KBM-7 (cell line): ENCODE data around the gene GPX3.

Experiments used
- DNase-seq: peaks from one replicate; pipeline ENCODE4 v3.0.0-alpha.2; 2015
- in situ Hi-C: fragments of 300-500 bp; cut with MboI; formaldehyde crosslinking; loops from 2 replicates; pipeline ENCODE4 v1.14.3; 2020; ENCODE audit warnings: low sequenced_read_pairs, low pct_unique_long_range_greater_than_20kb, mixed read lengths

GPX3 gene

DNA sequence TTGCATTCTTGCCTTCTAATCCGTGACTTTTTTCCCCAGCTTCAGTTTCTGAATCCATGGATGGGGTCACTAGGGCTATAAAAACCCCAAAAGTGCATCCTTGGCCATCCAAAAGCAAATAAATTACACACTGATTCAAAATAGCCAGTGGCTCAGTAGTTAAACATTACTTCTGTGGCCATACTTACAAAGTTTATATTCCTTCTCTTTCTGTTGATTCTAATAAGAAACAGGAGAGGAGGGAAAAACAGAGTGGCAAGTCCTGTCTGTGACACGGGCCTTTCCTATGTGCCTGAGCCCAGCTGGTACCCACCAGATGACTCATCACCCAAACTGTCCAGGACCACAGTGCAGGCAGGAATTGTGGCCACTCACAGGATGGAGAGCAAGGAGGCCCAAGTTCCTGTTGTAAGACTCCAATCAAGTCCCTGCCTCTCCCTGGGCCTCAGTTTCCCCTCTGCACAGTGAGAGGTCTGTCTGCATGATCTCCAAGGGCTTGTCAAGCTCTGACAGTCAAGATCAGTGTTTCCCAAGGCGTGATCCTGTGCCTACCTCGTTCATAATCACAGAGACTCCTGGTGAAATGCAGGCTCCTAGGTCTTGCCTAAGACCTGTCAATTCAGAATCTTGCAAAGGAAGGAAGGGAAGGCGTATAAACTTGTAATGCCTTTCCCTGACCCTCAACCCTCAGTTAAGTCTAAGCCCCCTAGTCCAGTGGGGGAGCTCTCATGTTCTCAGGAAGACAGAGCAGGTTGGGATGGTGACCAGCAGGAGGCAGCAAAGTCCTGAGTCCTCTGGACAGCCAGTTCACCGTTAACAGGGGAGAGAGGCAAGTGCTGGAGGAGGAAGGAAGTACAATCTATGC is 30.9 kb downstream of the GPX3 start:
- peak; percentile 88 for DNase-seq
- in situ Hi-C loops, result no loop called here

- in situ Hi-C loops, result no loop called here
- DNase-seq, result no peak
These were observed 31.7 kb downstream of the GPX3 start for GRCh38 chr5:151051931-151052608.

DNA sequence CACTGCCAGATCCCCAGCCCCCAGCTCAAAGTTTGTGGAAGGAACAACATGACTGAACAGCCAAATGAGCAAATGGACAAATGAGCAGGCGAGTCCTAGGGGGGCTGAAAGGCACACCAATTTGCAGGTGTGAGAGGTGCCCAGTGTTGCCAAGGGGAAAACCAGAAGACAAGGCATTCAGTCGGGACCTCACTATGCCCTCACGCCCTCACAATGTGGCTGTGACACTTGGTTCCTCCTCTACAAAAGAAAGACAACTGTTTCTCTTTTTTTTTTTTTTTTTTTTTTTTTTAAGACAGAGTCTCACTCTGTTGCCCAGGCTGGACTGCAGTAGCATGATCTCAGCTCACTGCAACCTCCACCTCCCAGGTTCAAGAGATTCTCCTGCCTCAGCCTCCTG is 32.4 kb downstream of the GPX3 start:
- in situ Hi-C loops, result no loop called here
- no peak for DNase-seq

GRCh38 chr5:151053796-151054462 is 33.5 kb downstream of the GPX3 start:
- in situ Hi-C loops, result no loop called here
- no peak for DNase-seq

DNA sequence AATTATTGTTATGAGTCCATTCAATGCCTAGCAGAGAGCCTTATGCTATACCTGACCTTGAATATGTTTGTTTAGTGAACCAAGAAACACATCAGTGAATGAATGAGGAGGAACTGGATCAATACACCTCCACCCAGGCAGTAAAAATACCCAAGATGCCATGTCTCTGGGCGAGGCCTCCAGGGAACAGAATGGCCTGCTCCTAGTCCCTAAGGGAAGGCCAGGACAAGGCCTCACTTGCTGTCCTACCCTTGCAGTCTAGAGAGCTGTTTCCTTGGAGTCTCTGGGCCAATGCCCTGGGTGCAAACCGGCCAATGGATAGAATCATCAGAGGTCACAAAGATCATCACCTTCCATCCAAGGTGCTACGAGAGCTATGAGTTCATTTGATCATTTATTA is 34.3 kb downstream of the GPX3 start:
- DNase-seq, result no peak
- in situ Hi-C loops, result no loop called here

DNA sequence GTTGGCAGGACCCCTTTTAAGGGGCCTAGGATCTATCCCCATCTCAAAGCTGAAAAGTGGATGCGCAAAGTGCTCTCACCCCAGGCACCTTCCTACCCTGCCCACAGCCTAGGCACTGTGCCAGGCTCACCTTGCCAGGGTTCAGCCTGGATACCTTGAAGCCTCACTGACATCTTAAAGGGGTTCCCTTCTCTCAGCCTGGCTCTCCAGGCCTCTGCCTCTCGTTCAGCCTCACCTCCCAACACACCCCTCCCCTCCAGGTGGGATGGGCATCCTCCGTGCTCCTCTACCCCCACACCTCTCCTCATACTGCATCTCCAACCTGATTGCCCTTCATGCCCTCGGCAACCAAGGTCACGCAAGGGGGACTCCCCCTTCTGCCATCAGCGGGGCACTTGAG is 34.9 kb downstream of the GPX3 start:
- in situ Hi-C loops, result no loop called here
- DNase-seq, result no peak

DNA sequence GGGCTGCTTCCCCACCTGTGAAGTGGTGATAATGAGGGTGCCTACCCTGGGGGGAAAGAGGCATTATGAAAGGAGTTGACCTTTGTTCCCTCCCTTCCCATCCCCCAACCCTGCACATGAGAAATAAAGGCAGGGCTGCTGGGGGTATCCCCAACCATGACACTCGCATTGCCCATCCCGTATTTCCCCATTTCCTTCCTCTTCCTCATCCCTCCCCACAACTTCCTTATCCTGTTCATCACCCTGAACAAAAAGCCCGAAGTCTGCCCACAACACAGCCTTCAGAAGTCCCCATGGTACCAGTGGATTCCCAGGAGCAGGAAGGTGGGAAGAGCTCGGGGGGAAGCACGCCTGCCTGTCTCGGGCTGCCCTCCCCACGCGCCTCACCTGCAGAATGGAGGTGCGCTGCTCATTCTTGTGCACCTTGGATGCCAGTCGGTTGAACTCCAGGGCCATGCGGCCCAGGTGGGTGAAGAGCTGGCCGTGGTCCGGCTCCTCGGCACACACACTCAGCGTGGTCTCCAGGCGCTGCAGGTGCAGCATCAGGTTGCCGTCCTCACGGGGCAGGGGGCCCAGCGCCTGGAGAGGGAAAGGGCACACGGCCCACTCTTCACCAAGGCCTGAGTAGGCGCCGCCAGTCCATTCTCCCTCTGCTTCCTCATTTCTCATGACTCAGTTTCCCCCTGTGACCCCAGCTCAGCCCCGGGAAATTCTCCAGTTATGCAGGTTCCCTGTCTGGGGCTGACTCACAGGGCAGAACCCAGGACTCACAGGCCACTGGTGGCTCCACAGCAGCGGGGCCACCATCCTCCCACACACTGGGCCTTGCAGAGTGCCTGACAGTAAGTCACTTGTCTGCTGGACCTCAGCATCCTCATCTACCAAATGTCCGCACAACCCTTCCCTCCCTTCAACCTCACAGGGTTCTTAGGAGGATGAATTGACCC is 36.3 kb downstream of the GPX3 start:
- no peak for DNase-seq
- in situ Hi-C loops, result no loop called here

DNA sequence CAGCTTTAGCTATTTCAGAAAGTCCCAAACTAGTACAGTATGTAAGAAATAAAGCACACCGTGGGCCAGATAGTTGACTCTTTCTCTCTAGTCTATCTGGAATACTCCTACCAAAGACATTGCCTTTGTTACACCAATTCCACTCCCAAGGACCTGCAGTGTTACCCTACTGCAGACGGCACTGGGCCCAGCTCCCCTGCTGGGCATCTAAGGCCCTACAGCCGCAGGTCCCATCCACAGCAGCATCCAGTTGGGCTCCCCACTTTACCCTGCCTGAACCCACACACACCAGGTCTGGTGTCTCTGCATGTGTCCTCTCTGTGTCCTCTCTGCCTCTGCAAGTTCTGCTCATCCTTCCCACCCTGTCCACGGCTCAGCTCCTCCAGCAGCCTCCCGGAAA is 37.9 kb downstream of the GPX3 start:
- no peak for DNase-seq
- in situ Hi-C loops, result no loop called here

DNA sequence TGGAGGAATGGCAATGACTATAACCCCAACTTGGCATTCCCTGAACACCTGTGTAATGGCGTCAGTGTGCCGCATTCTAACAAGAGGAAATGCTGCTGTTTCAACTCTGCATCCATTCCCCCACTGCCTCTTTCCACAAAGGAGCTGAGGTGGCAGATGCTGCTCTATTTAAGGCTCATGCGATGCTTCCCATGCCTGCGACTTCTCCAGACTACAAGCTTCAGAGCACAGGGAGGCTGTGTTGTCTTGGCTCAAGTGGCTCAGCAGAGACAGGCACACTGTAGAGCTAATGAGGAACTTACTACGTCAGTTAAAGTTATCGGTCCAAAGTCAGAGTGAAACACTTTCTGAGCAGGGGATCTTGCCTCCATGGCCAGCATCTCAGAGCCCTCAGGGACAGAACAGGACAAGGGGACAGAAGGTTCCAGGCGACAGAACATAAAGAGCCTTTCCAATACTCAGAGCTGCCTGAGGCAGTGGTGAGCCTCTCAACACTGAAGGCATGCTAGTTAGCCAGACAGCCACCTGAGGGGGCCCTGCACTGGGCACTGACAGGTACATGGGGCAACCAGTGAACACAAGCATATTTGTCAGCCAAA is 38.6 kb downstream of the GPX3 start:
- DNase-seq, result no peak
- in situ Hi-C loops, result no loop called here

- no peak for DNase-seq
- in situ Hi-C loops, result no loop called here
These were observed 40.4 kb downstream of the GPX3 start for GRCh38 chr5:151060742-151061141.

GRCh38 chr5:151062405-151063141 is 42.2 kb downstream of the GPX3 start:
- in situ Hi-C loops, result no loop called here
- DNase-seq, result no peak

- in situ Hi-C loops, result no loop called here
- DNase-seq, result peak; percentile 19
These were observed 43.0 kb downstream of the GPX3 start for GRCh38 chr5:151063142-151063989.

DNA sequence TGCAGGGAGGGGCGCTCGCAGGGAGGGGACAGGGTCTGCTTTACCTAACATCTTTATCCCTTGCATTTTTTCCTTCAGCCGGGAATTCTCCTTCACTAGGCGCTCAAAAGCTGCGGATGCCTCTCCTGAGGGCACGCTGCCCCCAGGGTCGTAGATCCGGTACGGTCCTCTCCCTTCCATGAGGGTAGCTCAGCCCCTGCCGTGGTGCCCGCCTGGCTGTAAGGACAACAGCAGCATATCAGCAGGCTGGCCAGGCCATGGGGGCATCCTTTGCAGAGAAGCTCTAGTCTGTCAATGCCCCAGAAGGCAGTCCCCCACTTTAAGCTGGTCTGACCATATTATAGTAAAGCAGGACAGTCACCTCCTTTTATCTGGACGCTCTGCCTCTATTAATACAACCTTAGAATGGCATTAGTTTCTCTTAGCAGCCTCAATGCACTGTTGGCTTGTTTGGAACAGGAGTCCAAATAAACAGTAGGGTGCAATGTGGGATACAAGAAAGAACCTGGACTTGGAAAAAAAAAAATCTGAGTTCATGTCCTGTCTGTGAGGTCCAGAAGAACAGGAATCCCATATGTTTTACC is 44.6 kb downstream of the GPX3 start:
- in situ Hi-C loops, result no loop called here
- no peak for DNase-seq

DNA sequence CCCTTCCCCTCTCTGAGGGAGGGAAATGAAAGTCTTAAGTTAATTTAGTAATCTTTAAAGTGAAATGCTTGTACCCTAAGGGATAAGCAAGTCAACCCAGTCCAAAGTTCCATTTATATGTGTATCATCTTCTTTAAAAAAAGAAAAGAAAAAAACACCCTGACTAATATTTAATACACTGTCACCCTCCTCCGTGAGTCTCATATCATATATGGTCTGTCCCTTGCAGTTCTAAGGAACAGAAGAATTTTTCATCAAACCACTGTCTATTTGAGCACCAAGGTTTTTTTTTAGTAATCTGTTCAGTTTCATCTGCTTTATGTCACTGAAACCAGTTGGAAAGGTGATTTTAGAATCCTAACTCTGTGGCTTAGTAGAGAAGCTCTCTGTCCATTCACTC is 45.2 kb downstream of the GPX3 start:
- no peak for DNase-seq
- in situ Hi-C loops, result no loop called here

- DNase-seq, result no peak
- in situ Hi-C loops, result no loop called here
These were observed 46.5 kb downstream of the GPX3 start for GRCh38 chr5:151066920-151067319.

DNA sequence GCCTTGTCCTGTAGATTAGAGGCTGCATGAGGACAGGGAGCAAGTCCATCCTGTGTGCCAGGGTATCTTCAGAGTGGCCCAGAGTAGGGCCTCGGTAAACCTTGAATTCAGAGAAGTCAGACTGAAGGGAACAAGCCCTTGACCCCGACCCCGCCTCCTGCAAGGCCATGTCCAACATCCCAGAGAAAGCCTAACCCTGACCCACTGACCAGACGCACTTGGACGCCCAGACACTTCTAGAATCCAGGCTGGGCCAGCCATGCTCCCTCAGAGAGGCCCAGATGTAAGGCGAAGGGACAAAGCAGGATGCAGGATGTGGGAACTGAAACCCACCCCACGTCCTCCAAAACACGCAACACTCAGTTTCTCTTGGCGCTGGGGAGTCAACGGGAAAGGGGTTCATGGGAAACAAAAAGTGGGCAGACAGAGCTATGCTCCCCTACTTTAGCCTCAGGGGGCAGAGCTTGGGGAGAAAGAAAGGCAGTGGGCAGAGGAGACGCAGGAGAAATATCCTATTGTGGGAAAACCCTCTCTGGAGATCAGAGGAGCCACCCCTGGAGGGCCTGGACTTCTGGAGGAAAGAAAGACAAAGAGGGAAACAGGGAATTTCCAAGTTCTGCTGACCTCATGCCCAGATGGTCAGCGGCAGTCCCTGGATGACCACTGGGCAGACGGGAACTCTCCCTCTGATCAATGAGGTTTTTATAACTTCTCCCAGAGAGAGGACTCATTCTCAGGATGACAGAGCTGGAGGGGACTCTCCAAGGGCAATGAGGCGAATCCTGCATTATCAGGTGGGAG is 47.4 kb downstream of the GPX3 start:
- no peak for DNase-seq
- in situ Hi-C loops, result no loop called here
